Left ventricle myocardium inferior (tissue), 1 donor: ENCODE results near the gene RGS6. TPM values are rescaled to one million over a fixed set of nuclear protein-coding genes. Genes with fewer than 3 reads are reported as not detected.

ENCODE experiments used
- DNase-seq: peaks from one replicate; pipeline ENCODE4 v3.0.0-alpha.2; 2020
- H3K27ac ChIP-seq: fragments of 200-600 bp; replicated peaks from 2 replicates; pipeline ENCODE4 v1.8.0; 2021
- H3K27me3 ChIP-seq: fragments of 200-600 bp; 2 replicates; pipeline ENCODE4 v1.8.0; 2021; ENCODE audit warnings: low read depth
- H3K36me3 ChIP-seq: fragments of 200-600 bp; 2 replicates; pipeline ENCODE4 v1.8.0; 2021
- H3K4me1 ChIP-seq: fragments of 200-600 bp; 2 replicates; pipeline ENCODE4 v1.8.0; 2021
- H3K4me3 ChIP-seq: fragments of 200-600 bp; 2 replicates; pipeline ENCODE4 v1.8.0; 2021; ENCODE audit warnings: mild to moderate bottlenecking, moderate library complexity
- H3K9me3 ChIP-seq: fragments of 200-600 bp; replicated peaks from 2 replicates; pipeline ENCODE4 v1.8.0; 2021
- CTCF ChIP-seq: fragments of 200-600 bp; IDR thresholded peaks from 2 replicates; pipeline ENCODE4 v1.8.0; 2021; ENCODE audit warnings: antibody characterized with exemption, mild to moderate bottlenecking, borderline replicate concordance
- intact Hi-C: fragments of 100-400 bp; cut with micrococcal nuclease; formaldehyde crosslinking; loops from one replicate; pipeline ENCODE4 v1.11.0; 2022
- total RNA-seq: library from RNA; stranded (reverse); fragmentation: NEBNext Ultra II Directional; extraction: Animal tissue kit (Norgen Biotek cat#: 25700); gene quantifications from one replicate; pipeline ENCODE4 v1.2.1, GENCODE V29; 2021
- donor health status: DM: no; HTN: yes; CAD: no; lungs with severe emphysema.

RGS6 gene
- total RNA-seq, 1 donor from 2014 or later = 23.0 TPM

- Histone ChIP-seq H3K9me3 (no peaks in the 10 kb centered on the region), H3K36me3 (no peaks in the 10 kb centered on the region), H3K4me1 (peaks cover 7% of the 10 kb centered on the region), H3K27ac (no peak overlapping the region), H3K27me3 (no peaks in the 10 kb centered on the region), H3K4me3 (no peak overlapping the region)
- DNase-seq = no peak
- no peak for TF ChIP-seq CTCF
- intact Hi-C loops = no loop called here
Observed at GRCh38 chr14:72539661-72540315, 607.6 kb downstream of the RGS6 start.

DNA sequence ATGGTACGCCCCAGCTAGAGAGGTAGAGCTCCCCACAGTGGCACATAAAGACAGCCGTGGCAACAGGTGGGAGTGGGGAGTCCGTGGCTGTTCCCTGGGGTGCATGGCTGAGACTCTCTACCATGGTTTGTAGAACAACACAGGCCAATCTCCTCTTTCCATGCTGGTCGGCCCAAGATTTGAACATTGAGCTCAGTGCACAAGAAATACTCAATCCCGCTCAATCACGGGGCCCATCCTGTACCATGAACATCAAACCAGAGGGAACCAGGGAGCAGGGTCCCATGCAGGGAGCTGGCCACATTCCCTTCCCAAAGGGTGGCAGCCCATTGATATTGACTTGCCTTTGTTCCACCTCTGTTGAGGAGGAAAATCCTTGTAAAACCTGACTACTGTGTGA, 608.6 kb downstream of the RGS6 start:
- H3K4me1 ChIP-seq = peaks cover 13% of the 10 kb centered on the region
- H3K36me3 ChIP-seq = no peaks in the 10 kb centered on the region
- DNase-seq = no peak
- H3K4me3 ChIP-seq = no peak overlapping the region
- no peaks in the 10 kb centered on the region for H3K27me3 ChIP-seq
- H3K9me3 ChIP-seq = no peaks in the 10 kb centered on the region
- intact Hi-C loops = no loop called here
- TF ChIP-seq CTCF = no peak
- H3K27ac ChIP-seq = no peak overlapping the region

DNA sequence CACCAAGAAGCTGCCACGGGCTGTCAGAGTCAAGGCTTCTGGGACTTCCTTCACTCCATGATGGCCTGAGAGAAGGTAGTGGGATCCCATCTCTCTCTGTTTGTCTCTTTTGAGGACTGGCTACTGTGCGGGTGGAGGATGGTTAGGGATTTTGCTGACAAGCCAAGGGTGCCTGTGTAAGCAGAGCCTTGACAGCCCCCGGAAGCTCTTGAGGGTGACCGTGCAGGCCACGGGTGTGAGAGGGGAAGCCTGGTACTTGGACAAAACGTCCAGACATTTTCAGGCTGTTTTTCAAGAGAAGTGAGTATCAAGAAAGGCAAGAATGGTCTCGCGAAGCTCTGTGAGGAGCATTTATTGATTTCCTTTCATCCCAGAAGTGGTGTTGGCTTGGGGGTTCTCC, 609.3 kb downstream of the RGS6 start:
- no peaks in the 10 kb centered on the region for H3K27me3 ChIP-seq
- no peaks in the 10 kb centered on the region for H3K36me3 ChIP-seq
- H3K27ac ChIP-seq = no peak overlapping the region
- DNase-seq = no peak
- H3K4me3 ChIP-seq = no peak overlapping the region
- no peak for TF ChIP-seq CTCF
- intact Hi-C loops = no loop called here
- no peaks in the 10 kb centered on the region for H3K9me3 ChIP-seq
- peaks cover 20% of the 10 kb centered on the region for H3K4me1 ChIP-seq

- Histone ChIP-seq H3K9me3 (no peaks in the 10 kb centered on the region), H3K27me3 (no peaks in the 10 kb centered on the region), H3K36me3 (no peaks in the 10 kb centered on the region), H3K4me1 (peaks cover 25% of the 10 kb centered on the region), H3K4me3 (no peak overlapping the region), H3K27ac (no peak overlapping the region)
- TF ChIP-seq CTCF = no peak
- no peak for DNase-seq
- intact Hi-C loops = no loop called here
Observed at GRCh38 chr14:72543341-72543740, 611.1 kb downstream of the RGS6 start.

- Histone ChIP-seq H3K36me3 (no peaks in the 10 kb centered on the region), H3K9me3 (no peaks in the 10 kb centered on the region), H3K27me3 (no peaks in the 10 kb centered on the region), H3K4me3 (no peak overlapping the region), H3K27ac (no peak overlapping the region), H3K4me1 (peaks cover 25% of the 10 kb centered on the region)
- intact Hi-C loops = no loop called here
- no peak for TF ChIP-seq CTCF
- no peak for DNase-seq
Observed at GRCh38 chr14:72544615-72545387, 612.6 kb downstream of the RGS6 start.
